ENCODE data around the gene ARHGAP42.

DNA sequence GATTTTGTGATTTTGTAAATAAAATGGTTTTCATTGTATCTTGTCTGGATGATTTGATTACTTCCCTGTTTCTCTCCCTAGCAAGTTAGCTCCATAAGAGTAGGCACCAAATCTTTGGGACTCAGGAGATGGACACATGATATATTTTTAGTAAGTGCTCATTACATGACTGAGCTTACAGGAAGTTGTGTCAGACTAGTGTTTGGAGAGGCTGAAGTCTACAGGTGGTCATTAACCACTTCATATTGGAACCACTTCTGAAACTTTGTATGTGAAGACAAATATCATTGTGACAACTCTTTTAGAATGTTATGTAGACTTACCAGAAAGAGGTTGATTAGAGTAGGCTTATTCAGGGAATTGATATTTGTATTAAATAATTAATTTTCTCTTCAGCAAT lies 19.1 kb downstream of the ARHGAP42 start:
- TF ChIP-seq, protein P1, sequence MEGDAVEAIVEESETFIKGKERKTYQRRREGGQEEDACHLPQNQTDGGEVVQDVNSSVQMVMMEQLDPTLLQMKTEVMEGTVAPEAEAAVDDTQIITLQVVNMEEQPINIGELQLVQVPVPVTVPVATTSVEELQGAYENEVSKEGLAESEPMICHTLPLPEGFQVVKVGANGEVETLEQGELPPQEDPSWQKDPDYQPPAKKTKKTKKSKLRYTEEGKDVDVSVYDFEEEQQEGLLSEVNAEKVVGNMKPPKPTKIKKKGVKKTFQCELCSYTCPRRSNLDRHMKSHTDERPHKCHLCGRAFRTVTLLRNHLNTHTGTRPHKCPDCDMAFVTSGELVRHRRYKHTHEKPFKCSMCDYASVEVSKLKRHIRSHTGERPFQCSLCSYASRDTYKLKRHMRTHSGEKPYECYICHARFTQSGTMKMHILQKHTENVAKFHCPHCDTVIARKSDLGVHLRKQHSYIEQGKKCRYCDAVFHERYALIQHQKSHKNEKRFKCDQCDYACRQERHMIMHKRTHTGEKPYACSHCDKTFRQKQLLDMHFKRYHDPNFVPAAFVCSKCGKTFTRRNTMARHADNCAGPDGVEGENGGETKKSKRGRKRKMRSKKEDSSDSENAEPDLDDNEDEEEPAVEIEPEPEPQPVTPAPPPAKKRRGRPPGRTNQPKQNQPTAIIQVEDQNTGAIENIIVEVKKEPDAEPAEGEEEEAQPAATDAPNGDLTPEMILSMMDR (optimal IDR thresholded peaks at IDR 0.05 in 1 of 3, IDR thresholded peaks at IDR 0.05 in 1 of 3, conservative IDR thresholded peaks at IDR 0.05 in 1 of 3; ENCODE audit: extremely low read depth in 1 of 3, insufficient read depth in 2 of 3, low read length in 3 of 3), result no peak
- no peak for TF ChIP-seq EZH2 (IDR thresholded peaks at IDR 0.05; ENCODE audit: low read length)
